Prostate gland (tissue), 2 donors: ENCODE data around the gene SEMA6A.

Experiments
- POLR2A ChIP-seq: fragments of 450-650 bp; IDR thresholded peaks from one replicate; pipeline ENCODE4 v1.6.1; 2016; ENCODE audit warnings: antibody characterized with exemption, mild to moderate bottlenecking
- POLR2AphosphoS5 ChIP-seq: sonication (generic); formaldehyde crosslinking; IDR thresholded peaks from one replicate; pipeline ENCODE4 v1.6.1; 2017; ENCODE audit warnings: antibody characterized with exemption
- TF ChIP-seq, protein P1 (sequence below), 4 experiments: fragments of 200-600 bp in 2 of 4; fragments of 450-650 bp in 2 of 4; sonication (generic) in 2 of 4; IDR thresholded peaks; 1 replicate in 3 of 4; 2 replicates in 1 of 4; pipeline ENCODE4 v1.5.1; 2016 to 2019; ENCODE audit warnings: antibody characterized with exemption in 4 of 4, mild to moderate bottlenecking in 2 of 4, moderate library complexity in 2 of 4

DNA sequence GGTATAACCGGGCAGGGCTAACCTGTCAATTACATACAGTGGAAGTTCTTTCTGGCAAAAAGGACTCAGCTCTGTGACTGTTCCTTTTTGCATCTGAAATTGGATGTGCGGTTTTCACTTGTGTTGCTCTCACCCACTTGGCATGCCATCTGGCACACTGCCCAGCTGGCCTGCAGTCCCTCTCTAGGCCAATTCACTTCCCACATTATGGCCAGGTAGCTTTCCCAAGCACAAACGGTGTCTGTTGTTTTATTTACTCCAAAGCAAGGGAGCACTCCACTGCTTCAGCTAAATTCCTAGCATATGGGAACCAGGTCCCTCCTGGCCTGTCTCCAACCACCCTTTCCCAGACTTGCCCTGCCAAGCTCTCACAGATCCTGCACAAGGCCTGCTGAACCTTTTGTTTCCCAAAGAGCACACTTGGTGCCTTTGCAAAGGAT, 132.5 kb downstream of the SEMA6A start:
- TF ChIP-seq POLR2A (no peak), POLR2AphosphoS5 (no peak)
- TF ChIP-seq, protein P1, sequence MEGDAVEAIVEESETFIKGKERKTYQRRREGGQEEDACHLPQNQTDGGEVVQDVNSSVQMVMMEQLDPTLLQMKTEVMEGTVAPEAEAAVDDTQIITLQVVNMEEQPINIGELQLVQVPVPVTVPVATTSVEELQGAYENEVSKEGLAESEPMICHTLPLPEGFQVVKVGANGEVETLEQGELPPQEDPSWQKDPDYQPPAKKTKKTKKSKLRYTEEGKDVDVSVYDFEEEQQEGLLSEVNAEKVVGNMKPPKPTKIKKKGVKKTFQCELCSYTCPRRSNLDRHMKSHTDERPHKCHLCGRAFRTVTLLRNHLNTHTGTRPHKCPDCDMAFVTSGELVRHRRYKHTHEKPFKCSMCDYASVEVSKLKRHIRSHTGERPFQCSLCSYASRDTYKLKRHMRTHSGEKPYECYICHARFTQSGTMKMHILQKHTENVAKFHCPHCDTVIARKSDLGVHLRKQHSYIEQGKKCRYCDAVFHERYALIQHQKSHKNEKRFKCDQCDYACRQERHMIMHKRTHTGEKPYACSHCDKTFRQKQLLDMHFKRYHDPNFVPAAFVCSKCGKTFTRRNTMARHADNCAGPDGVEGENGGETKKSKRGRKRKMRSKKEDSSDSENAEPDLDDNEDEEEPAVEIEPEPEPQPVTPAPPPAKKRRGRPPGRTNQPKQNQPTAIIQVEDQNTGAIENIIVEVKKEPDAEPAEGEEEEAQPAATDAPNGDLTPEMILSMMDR (IDR thresholded peaks at IDR 0.05) = no peak
